ENCODE measurements around the gene DAPK1. TPM values are rescaled to one million over a fixed set of nuclear protein-coding genes. Genes with fewer than 3 reads are reported as not detected.

Gene DAPK1
- polyA plus RNA-seq, 1 of the 3 experiments (the other 2 are of a cell fraction): 0.61 TPM

DNA sequence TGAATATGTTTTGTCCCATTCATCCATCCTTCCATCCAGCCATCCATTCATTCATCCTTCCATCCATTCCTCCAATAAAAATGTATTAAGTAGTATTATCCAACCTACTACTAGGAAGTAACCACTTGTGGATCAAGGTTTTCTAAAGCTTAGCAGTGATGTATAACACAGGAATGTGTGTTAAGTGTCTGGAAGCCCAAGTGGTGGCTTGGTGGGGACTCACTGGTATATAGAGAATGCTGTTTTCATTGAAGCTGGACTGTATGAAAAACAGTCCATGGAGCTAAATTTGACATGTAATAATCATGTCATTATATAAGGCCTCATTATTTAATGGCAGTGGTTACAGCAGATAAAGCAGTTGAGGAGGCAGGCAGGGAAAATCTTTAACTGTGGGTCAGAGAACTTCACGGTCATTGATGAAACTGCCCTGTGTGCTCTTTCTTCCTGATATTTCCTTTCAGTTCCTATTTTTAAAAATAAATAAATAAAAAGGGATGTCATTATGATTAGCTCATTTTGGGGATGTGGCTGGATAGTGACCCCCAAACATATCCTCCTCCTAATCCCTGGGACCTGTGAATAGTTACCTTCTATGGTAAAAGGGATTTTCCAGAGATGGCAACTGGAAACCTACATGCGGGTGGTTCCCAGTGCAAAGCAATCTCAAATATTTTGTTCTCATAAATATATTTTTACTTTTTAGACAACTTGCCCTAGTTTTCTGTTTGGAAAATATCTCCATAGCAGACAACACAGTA, 82.3 kb downstream of the DAPK1 start:
- H3K4me3 ChIP-seq (ENCODE audit: low read depth in 2 of 2, low read length in 1 of 2): no peak overlapping the region
- H3K79me2 ChIP-seq (ENCODE audit: insufficient read depth): no peaks in the 10 kb centered on the region
- 84% methylated on average over 2 of the region's 2 CpGs for WGBS (ENCODE audit: low lambda C conversion rate)
- H3K36me3 ChIP-seq (replicated peaks in 1 of 2; ENCODE audit: control insufficient read depth in 1 of 2, insufficient read depth in 2 of 2, low read length in 1 of 2): no peaks in the 10 kb centered on the region
- no peaks in the 10 kb centered on the region for H4K20me1 ChIP-seq (ENCODE audit: insufficient read depth)
- H3K4me2 ChIP-seq: no peak overlapping the region
- H3F3A ChIP-seq (replicated peaks; ENCODE audit: insufficient read depth): no peaks in the 10 kb centered on the region
- H3K27ac ChIP-seq (ENCODE audit: low read depth in 2 of 2, low read length in 1 of 2): no peak overlapping the region
- DNase-seq: no peak
- no peak overlapping the region for H2AFZ ChIP-seq (ENCODE audit: low read depth)
- H3K27me3 ChIP-seq (ENCODE audit: insufficient read depth): no peaks in the 10 kb centered on the region
- ChIA-PET CTCF (no interaction called here), POLR2A (interaction anchor here (2.0 kb wide), 1 partner anchor 11 kb away, joined by 11 read pairs; no protein-coding TSS in a partner anchor)
- no peak overlapping the region for H3K9ac ChIP-seq
- peaks cover 0 to 6% of the 10 kb centered on the region in 2 experiments; a peak in 3 of 4 replicates for H3K4me1 ChIP-seq (ENCODE audit: control insufficient read depth in 1 of 2, insufficient read depth in 2 of 2, low read depth in 1 of 2, low read length in 1 of 2)
- H3K9me2 ChIP-seq: no peaks in the 10 kb centered on the region
- no peaks in the 10 kb centered on the region for H3K9me3 ChIP-seq
- TF ChIP-seq IRF3 (IDR thresholded peaks at IDR 0.05; ENCODE audit: low read depth, low read length) (no peak), CHD2 (IDR thresholded peaks at IDR 0.05; ENCODE audit: low read length, partially characterized antibody) (no peak), RAD21 (IDR thresholded peaks at IDR 0.05; ENCODE audit: low read length) (no peak), EZH2phosphoT487 (IDR thresholded peaks at IDR 0.05; ENCODE audit: borderline replicate concordance, low read depth) (no peak), RXRA (IDR thresholded peaks at IDR 0.05; ENCODE audit: borderline replicate concordance, low read depth) (no peak), GATA2 (CRISPR knock-in tag; IDR thresholded peaks at IDR 0.05) (no peak), EP300 (IDR thresholded peaks at IDR 0.05; ENCODE audit: borderline replicate concordance in 1 of 2, low read depth in 1 of 2, low read length in 1 of 2) (no peak), ELF1 (IDR thresholded peaks at IDR 0.05) (no peak), GABPA (IDR thresholded peaks at IDR 0.05; ENCODE audit: low read depth) (no peak), PBX3 (IDR thresholded peaks at IDR 0.05) (no peak)

DNA sequence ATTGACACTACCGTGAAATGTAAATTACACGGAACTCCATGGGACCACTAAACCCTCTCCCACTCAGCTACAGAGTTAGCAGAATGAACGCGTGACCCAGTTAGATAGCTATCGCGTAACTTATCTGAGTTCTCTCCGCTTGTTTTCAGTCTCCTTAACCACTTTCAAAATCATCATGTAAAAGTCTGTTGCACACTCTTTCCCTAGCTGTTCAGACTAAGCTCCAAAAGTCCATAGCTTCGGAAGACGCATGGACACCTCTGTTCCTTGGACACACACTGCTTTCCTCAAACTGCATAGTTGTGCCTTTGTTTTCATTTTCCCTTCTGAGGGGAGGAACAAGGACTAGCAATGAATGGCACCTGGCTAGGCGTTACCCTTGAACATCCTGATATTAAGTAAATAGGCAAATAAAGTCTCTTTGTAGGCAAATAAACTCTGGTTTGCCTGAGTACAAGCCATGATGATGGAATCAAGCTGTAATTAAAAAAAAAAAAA, 83.3 kb downstream of the DAPK1 start:
- Histone ChIP-seq H3K9ac (no peak overlapping the region), H3K27ac (ENCODE audit: low read depth in 2 of 2, low read length in 1 of 2) (no peak overlapping the region), H3F3A (replicated peaks; ENCODE audit: insufficient read depth) (no peaks in the 10 kb centered on the region), H4K20me1 (ENCODE audit: insufficient read depth) (no peaks in the 10 kb centered on the region), H2AFZ (ENCODE audit: low read depth) (no peak overlapping the region), H3K4me2 (no peak overlapping the region), H3K79me2 (ENCODE audit: insufficient read depth) (no peaks in the 10 kb centered on the region), H3K9me2 (no peaks in the 10 kb centered on the region), H3K27me3 (ENCODE audit: insufficient read depth) (no peaks in the 10 kb centered on the region), H3K4me3 (ENCODE audit: low read depth in 2 of 2, low read length in 1 of 2) (no peak overlapping the region), H3K4me1 (ENCODE audit: control insufficient read depth in 1 of 2, insufficient read depth in 2 of 2, low read depth in 1 of 2, low read length in 1 of 2) (peaks cover 0 to 6% of the 10 kb centered on the region in 2 experiments; a peak in 3 of 4 replicates), H3K9me3 (no peaks in the 10 kb centered on the region), H3K36me3 (replicated peaks in 1 of 2; ENCODE audit: control insufficient read depth in 1 of 2, insufficient read depth in 2 of 2, low read length in 1 of 2) (no peaks in the 10 kb centered on the region)
- DNase-seq: no peak
- TF ChIP-seq MEF2A (IDR thresholded peaks at IDR 0.05; ENCODE audit: borderline replicate concordance, low read depth): no peak
- POLR2A ChIA-PET: no interaction called here
- WGBS (ENCODE audit: low lambda C conversion rate): 85% methylated on average over 10 of the region's 10 CpGs
- CTCF ChIA-PET: interaction anchor here (0.8 to 1.5 kb wide), 3 partner anchors 11 to 82 kb away, joined by 3 to 4 read pairs (median 4); no protein-coding TSS in a partner anchor

Measured in SK-N-SH (cell line).